WI38 (cell line): ENCODE results near the gene ARHGEF3.

ENCODE experiments used
- H3K4me3 ChIP-seq: 2 replicates; pipeline ENCODE4 v1.5.1; 2011; ENCODE audit warnings: low read depth, mild to moderate bottlenecking, control low read depth, low read length
- CTCF ChIP-seq: IDR thresholded peaks from 2 replicates; pipeline ENCODE4 v1.5.1; 2012; ENCODE audit warnings: low read depth, mild to moderate bottlenecking, control low read depth, low read length

The ARHGEF3 gene

GRCh38 chr3:56837196-56837955, 35.6 kb upstream of the ARHGEF3 start:
- no peak overlapping the region for H3K4me3 ChIP-seq
- TF ChIP-seq CTCF, result no peak

DNA sequence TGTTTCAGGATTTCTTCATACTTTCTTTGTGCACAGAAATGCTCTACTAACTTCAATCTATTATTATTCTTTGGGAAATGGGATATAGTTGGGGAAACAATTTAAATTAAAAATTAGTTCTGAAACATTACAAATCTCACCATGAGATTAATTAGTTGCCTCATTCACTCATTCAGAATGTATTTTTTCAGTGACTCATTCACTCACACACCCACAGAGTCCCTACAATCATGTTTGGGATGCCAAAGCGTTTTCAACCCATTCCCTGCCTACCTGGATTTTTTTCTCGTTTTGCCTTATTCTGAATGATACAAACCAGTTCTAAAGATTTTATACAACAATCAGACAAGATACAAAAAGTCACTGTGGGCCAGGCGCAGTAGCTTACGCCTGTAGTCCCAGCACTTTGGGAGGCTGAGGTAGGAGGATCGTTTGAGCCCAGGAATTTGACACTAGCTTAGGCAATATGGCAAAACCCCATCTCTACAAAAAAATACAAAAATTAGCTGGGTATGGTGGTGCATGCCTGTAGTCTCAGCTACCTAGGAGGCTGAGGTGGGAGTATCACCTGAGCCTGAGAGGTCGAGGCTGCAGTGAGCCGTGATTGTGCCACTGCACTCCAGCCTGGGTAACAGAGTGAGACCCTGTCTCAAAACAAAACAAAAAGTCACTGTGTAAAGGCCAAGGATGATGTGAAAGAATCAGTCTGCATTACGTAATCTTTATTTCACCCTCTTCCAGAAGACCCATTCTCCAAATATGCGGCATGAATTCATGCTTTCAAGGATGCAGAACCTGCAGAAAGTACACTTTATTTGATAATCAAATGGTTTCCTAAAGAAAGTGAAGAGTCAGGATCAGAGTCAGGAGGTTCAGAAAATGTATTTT, 34.8 kb upstream of the ARHGEF3 start:
- no peak for TF ChIP-seq CTCF
- no peak overlapping the region for H3K4me3 ChIP-seq

DNA sequence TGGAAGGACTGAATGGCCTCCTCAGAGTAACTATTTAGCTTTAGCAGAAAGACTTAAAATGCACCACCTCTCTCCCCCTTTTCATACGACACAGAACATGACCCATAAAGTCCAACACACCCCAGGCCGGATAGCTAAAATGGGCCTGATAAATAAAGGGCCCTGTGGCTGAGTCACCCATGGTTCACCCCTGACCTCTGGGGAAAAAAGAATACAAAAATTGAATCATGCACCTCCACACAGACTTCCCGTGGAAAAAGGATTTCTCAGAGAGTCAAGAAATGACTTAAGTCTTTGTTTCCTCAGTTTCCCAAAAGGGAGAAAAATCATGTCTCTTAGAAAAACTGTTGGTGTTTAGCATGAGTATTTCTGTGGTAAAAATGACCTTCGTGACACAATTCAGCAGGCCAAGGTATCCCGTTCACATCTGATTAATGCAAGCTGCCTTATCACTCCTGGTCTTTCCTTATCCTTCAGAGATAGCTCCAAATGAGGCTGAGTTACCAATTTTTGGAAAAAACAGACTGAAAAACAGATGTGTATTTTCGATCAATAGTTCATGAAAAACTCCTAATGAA, 34.0 kb upstream of the ARHGEF3 start:
- TF ChIP-seq CTCF, result no peak

DNA sequence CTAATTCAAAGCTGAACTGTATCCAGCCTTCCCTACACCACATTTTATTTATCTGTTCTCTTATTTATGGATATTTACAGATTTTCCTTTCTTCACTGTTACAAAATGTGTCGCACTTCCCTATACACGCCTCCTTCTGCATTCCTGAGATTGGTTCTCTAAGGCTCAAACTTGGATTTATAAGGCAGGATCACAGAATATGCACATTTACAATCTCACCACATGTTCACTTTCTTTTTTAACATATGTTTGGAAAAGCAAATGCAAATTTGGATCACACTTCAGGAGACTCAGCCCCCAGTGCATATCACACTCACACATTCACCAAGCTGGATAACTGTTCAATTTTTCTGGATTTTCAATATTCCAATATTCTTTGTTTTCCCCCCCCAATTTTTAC, 31.8 kb upstream of the ARHGEF3 start:
- no peak for TF ChIP-seq CTCF
- no peak overlapping the region for H3K4me3 ChIP-seq

More for the DNA sequence above, 34.0 kb upstream of the ARHGEF3 start:
- H3K4me3 ChIP-seq, result no peak overlapping the region

GRCh38 chr3:56833022-56833421, 31.3 kb upstream of the ARHGEF3 start:
- no peak for TF ChIP-seq CTCF
- no peak overlapping the region for H3K4me3 ChIP-seq

DNA sequence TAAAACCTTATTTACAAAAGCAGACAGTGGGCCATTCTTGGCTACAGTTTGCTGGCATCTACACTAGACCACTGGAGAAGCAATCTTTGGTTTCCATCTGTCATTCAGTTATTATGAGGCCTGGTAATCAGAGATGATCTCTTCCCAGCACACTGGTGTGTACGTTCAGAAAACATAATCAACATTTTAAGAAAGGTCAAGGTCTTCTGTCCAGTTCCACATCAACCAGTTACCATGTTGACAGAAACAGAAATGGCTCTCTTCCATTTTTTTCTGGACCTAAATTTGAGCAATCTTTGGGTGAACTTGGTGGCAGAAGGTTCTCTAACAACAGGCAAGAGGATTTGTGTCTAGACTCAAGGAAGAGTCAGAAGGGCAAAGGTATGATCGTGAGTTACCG, 29.8 kb upstream of the ARHGEF3 start:
- TF ChIP-seq CTCF, result no peak
- no peak overlapping the region for H3K4me3 ChIP-seq
